IMR-90 (cell line): ENCODE measurements around the gene SNX7. TPM values are rescaled to one million over a fixed set of nuclear protein-coding genes. Genes with fewer than 3 reads are reported as not detected.

ENCODE experiments used
- ATAC-seq: fragments of 200-7000 bp; cut with Tn5 transposase; 2 replicates; pipeline ENCODE4 v1.9.1; 2020; ENCODE audit warnings: low read depth, mild to moderate bottlenecking, moderate library complexity
- BruUV-seq: library from RNA; stranded (reverse); fragments of 400-500 nt; replicated peaks from 2 replicates; lab custom pipeline; 2021; lab: Mats Ljungman, UMichigan
- CTCF ChIA-PET: fragments of 300-600 bp; formaldehyde crosslinking; extraction: SDS; loops from one replicate; lab custom pipeline; 2021; ENCODE audit warnings: antibody characterized with exemption; lab: Yijun Ruan, JAX
- POLR2A ChIA-PET: fragments of 300-600 bp; sonication (Branson Sonifier 250); formaldehyde crosslinking; loops from one replicate; lab custom pipeline; 2022; ENCODE audit warnings: antibody characterized with exemption; ENCODE audit not compliant: unreplicated experiment; lab: Charles Lee
- DNase-seq: peaks from one replicate; pipeline ENCODE4 v3.0.0; 2013
- H2AFZ ChIP-seq: replicated peaks from 2 replicates; pipeline ENCODE3; 2013; ENCODE audit warnings: low read length, mild to moderate bottlenecking; ENCODE audit not compliant: poor library complexity
- H2AK5ac ChIP-seq: 2 replicates; pipeline ENCODE4 v1.6.1; 2013; ENCODE audit warnings: low read depth, low read length, inconsistent platforms
- H2AK9ac ChIP-seq: replicated peaks from 2 replicates; pipeline ENCODE3; 2013; ENCODE audit warnings: mild to moderate bottlenecking, low read depth, low read length, moderate library complexity; ENCODE audit not compliant: poor library complexity
- H2BK120ac ChIP-seq: 2 replicates; pipeline ENCODE4 v1.6.1; 2013; ENCODE audit warnings: low read depth, low read length, inconsistent platforms
- H2BK15ac ChIP-seq: 3 replicates; pipeline ENCODE4 v1.6.1; 2013; ENCODE audit warnings: low read depth, low read length, inconsistent platforms
- H2BK20ac ChIP-seq: 2 replicates; pipeline ENCODE4 v1.6.1; 2013; ENCODE audit warnings: low read depth, mild to moderate bottlenecking, inconsistent platforms, low read length, moderate library complexity
- H2BK5ac ChIP-seq: 2 replicates; pipeline ENCODE4 v1.6.1; 2013; ENCODE audit warnings: mild to moderate bottlenecking, low read depth, low read length, inconsistent platforms; ENCODE audit not compliant: poor library complexity, severe bottlenecking
- H3K14ac ChIP-seq: replicated peaks from 2 replicates; pipeline ENCODE4 v1.6.1; 2013; ENCODE audit warnings: low read depth, low read length, inconsistent platforms
- H3K18ac ChIP-seq: 2 replicates; pipeline ENCODE4 v1.6.1; 2013; ENCODE audit warnings: low read depth, low read length, control low read depth
- H3K23ac ChIP-seq: 2 replicates; pipeline ENCODE4 v1.6.1; 2013; ENCODE audit warnings: low read depth, low read length, inconsistent platforms
- H3K27ac ChIP-seq: 2 replicates; pipeline ENCODE4 v1.5.1; 2013; ENCODE audit warnings: mild to moderate bottlenecking, control low read depth, low read length; ENCODE audit not compliant: insufficient read depth
- H3K27me3 ChIP-seq: 2 replicates; pipeline ENCODE4 v1.6.1; 2013; ENCODE audit warnings: low read length; ENCODE audit not compliant: control insufficient read depth, insufficient read depth
- H3K36me3 ChIP-seq: 2 replicates; pipeline ENCODE4 v1.6.1; 2013; ENCODE audit warnings: low read length, mixed read lengths; ENCODE audit not compliant: control insufficient read depth, insufficient read depth
- H3K4ac ChIP-seq: 2 replicates; pipeline ENCODE4 v1.6.1; 2013; ENCODE audit warnings: low read depth, low read length, inconsistent platforms
- H3K4me1 ChIP-seq: 2 replicates; pipeline ENCODE4 v1.6.1; 2013; ENCODE audit warnings: low read length, mixed read lengths; ENCODE audit not compliant: control insufficient read depth, insufficient read depth
- H3K4me2 ChIP-seq: 2 replicates; pipeline ENCODE4 v1.6.1; 2013; ENCODE audit warnings: low read depth, mild to moderate bottlenecking, control low read depth, low read length, moderate library complexity
- H3K4me3 ChIP-seq: 2 replicates; pipeline ENCODE4 v1.5.1; 2013; ENCODE audit warnings: low read depth, mild to moderate bottlenecking, control low read depth, low read length, moderate library complexity; ENCODE audit not compliant: insufficient read depth
- H3K56ac ChIP-seq: 2 replicates; pipeline ENCODE4 v1.6.1; 2013; ENCODE audit warnings: low read length, inconsistent platforms; ENCODE audit not compliant: insufficient read depth; ENCODE audit errors: extremely low read depth
- H3K79me1 ChIP-seq, 2 experiments: 2 replicates each; pipeline ENCODE4 v1.6.1; 2013; ENCODE audit warnings: low read length in 2 of 2, inconsistent platforms in 1 of 2, low read depth in 1 of 2
- H3K9ac ChIP-seq: 2 replicates; pipeline ENCODE4 v1.6.1; 2013; ENCODE audit warnings: low read depth, low read length, control low read depth
- H3K9me1 ChIP-seq: 2 replicates; pipeline ENCODE4 v1.6.1; 2013; ENCODE audit warnings: low read length, inconsistent platforms; ENCODE audit not compliant: insufficient read depth
- H3K9me3 ChIP-seq: 2 replicates; pipeline ENCODE4 v1.6.1; 2013; ENCODE audit warnings: low read length; ENCODE audit not compliant: control insufficient read depth, insufficient read depth
- H4K20me1 ChIP-seq: 2 replicates; pipeline ENCODE4 v1.6.1; 2013; ENCODE audit warnings: low read length, inconsistent platforms; ENCODE audit not compliant: insufficient read depth
- H4K5ac ChIP-seq: 2 replicates; pipeline ENCODE4 v1.6.1; 2013; ENCODE audit warnings: mild to moderate bottlenecking, low read depth, low read length, control low read depth
- H4K8ac ChIP-seq, 2 experiments: 2 replicates each; pipeline ENCODE4 v1.6.1; 2013; ENCODE audit warnings: low read depth in 2 of 2, low read length in 2 of 2, control low read depth in 1 of 2, inconsistent platforms in 1 of 2
- H4K91ac ChIP-seq: 2 replicates; pipeline ENCODE4 v1.6.1; 2013; ENCODE audit warnings: low read depth, low read length, inconsistent platforms; ENCODE audit not compliant: insufficient read depth
- CEBPB ChIP-seq: IDR thresholded peaks from 2 replicates; pipeline ENCODE4 v1.6.1; 2012; ENCODE audit warnings: low read depth, low read length, improper control_type of control experiment
- CHD1 ChIP-seq: IDR thresholded peaks from 2 replicates; pipeline ENCODE4 v1.6.1; 2012; ENCODE audit warnings: low read depth, low read length, improper control_type of control experiment
- FOS ChIP-seq: fragments of 150-350 bp; IDR thresholded peaks from 2 replicates; pipeline ENCODE4 v1.6.1; 2016; ENCODE audit warnings: low read depth, low read length
- MAFK ChIP-seq: IDR thresholded peaks from 2 replicates; pipeline ENCODE4 v1.6.1; 2012; ENCODE audit warnings: low read depth, low read length, improper control_type of control experiment
- MAZ ChIP-seq: IDR thresholded peaks from 2 replicates; pipeline ENCODE4 v1.6.1; 2012; ENCODE audit warnings: low read depth, mild to moderate bottlenecking, low read length, improper control_type of control experiment, moderate library complexity, borderline replicate concordance
- MXI1 ChIP-seq: IDR thresholded peaks from 2 replicates; pipeline ENCODE4 v1.6.1; 2012; ENCODE audit warnings: low read depth, mild to moderate bottlenecking, low read length, moderate library complexity, borderline replicate concordance
- POLR2A ChIP-seq: IDR thresholded peaks from 2 replicates; pipeline ENCODE4 v1.6.1; 2012; ENCODE audit warnings: mild to moderate bottlenecking, low read depth, low read length
- RAD21 ChIP-seq: IDR thresholded peaks from 2 replicates; pipeline ENCODE4 v1.6.1; 2012; ENCODE audit warnings: low read length, improper control_type of control experiment
- RCOR1 ChIP-seq: IDR thresholded peaks from 2 replicates; pipeline ENCODE4 v1.6.1; 2012; ENCODE audit warnings: mild to moderate bottlenecking, low read length, improper control_type of control experiment; ENCODE audit not compliant: insufficient replicate concordance
- RFX5 ChIP-seq: IDR thresholded peaks from 2 replicates; pipeline ENCODE4 v1.8.0; 2012; ENCODE audit warnings: low read depth, mild to moderate bottlenecking, low read length, moderate library complexity
- WGBS, 2 experiments: methylation state at CpG; one replicate each; pipeline versions ENCODE4 v1.1.5 to v1.1.7; 2013; ENCODE audit warnings: missing lambda C conversion rate in 2 of 2; ENCODE audit not compliant: insufficient read length in 1 of 2; ENCODE audit errors: extremely low coverage in 2 of 2; 5-methylcytosine and 5-hydroxymethylcytosine counted together
- dilution Hi-C: fragments of 300-500 bp; cut with HindIII; formaldehyde crosslinking; loops from one replicate; pipeline ENCODE4 v1.14.3; 2018; ENCODE audit warnings: low sequenced_read_pairs; ENCODE audit not compliant: unreplicated experiment
- in situ Hi-C: fragments of 300-500 bp; cut with MboI; formaldehyde crosslinking; loops from 3 replicates; pipeline ENCODE4 v1.14.3; 2019; ENCODE audit warnings: low sequenced_read_pairs, inconsistent platforms, mixed read lengths
- intact Hi-C: fragments of 100-400 bp; cut with micrococcal nuclease; formaldehyde crosslinking; loops from 2 replicates; pipeline ENCODE4 v1.10.0; 2022
- polyA plus RNA-seq, 3 experiments: library from polyadenylated mRNA; depleted of rRNA; stranded (reverse); fragments of >200 nt; gene quantifications; 2 replicates each; pipeline ENCODE4 v1.2.3, GENCODE V29; 2012; ENCODE audit warnings: low replicate concordance in 1 of 3
- total RNA-seq: library from RNA; depleted of rRNA; stranded (reverse); fragments of >200 nt; gene quantifications from 2 replicates; pipeline ENCODE4 v1.2.3, GENCODE V29; 2012
- TF ChIP-seq, protein P1 (sequence below): fragments of 150-350 bp; IDR thresholded peaks from 2 replicates; pipeline ENCODE4 v1.6.1; 2017; ENCODE audit warnings: mild to moderate bottlenecking, antibody characterized with exemption, low read length, low read depth
- TF ChIP-seq, protein P2 (sequence below): fragments of 150-350 bp; IDR thresholded peaks from 2 replicates; pipeline ENCODE4 v1.6.1; 2016; ENCODE audit warnings: low read depth, mild to moderate bottlenecking, low read length, moderate library complexity, borderline replicate concordance
- TF ChIP-seq, protein P3 (sequence below): conservative IDR thresholded peaks from 2 replicates; pipeline ENCODE4 v1.5.1; 2012; ENCODE audit warnings: mild to moderate bottlenecking, low read depth, low read length, improper control_type of control experiment

Gene SNX7
- total and polyA plus RNA-seq, 2 of the 4 experiments (the other 2 are of a cell fraction): 22.5 to 24.4 TPM

DNA sequence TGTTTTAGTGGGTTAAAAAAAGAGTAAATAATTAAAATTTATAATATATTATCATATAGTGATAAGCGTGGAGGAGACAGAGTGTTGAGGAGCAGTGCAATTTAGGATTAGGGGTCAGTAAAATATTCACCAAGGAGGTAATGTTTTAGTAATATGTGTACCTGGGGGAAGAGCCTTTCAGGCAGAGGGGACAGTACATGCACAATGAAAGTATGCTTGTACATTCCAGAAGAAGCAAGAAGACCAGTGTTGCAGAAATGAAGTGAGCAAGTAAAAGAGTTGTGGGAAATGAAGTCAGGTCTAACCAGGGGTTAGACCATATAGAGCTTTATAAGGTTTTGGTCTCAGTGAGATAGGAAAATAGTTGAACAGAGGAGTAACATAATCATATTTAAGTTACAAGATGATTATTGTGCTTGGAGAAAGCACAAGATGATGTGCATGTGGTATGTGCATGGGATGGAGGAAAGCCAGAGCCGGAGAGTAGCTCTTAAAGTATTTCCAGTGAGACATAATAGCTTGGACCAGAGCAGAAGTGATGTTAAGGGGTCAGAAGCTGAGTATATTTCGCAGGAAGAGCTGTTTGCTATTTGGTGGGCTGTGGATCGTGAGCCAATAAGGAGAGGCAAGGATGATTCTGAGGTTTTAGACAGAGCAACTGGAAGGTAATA, 44.8 kb downstream of the SNX7 start:
- BruUV-seq: no TSS peak
- H3K4me3 ChIP-seq: no peak overlapping the region
- no peak overlapping the region for H2AK5ac ChIP-seq
- H3K27ac ChIP-seq: no peak overlapping the region
- in situ Hi-C loops (no loop called here), dilution Hi-C loops (no loop called here), intact Hi-C loops (no loop called here)
- H4K8ac ChIP-seq: no peak overlapping the region
- H3K14ac ChIP-seq: no peak overlapping the region
- H3K56ac ChIP-seq: no peak overlapping the region
- ATAC-seq (peak; percentile 57), DNase-seq (peak; percentile 80)
- no peak overlapping the region for H3K23ac ChIP-seq
- no peak overlapping the region for H2AFZ ChIP-seq
- POLR2A ChIA-PET: no interaction called here
- H3K79me1 ChIP-seq: no peaks in the 10 kb centered on the region
- no peak overlapping the region for H2BK120ac ChIP-seq
- H3K4me1 ChIP-seq: peaks cover 5% of the 10 kb centered on the region; the same call in 1 of the 2 replicates
- TF ChIP-seq MXI1 (no peak), CEBPB (no peak), RCOR1 (no peak), MAZ (no peak), MAFK (no peak), POLR2A (no peak), RFX5 (no peak), CHD1 (no peak), FOS (no peak), RAD21 (no peak)
- TF ChIP-seq, protein P1, sequence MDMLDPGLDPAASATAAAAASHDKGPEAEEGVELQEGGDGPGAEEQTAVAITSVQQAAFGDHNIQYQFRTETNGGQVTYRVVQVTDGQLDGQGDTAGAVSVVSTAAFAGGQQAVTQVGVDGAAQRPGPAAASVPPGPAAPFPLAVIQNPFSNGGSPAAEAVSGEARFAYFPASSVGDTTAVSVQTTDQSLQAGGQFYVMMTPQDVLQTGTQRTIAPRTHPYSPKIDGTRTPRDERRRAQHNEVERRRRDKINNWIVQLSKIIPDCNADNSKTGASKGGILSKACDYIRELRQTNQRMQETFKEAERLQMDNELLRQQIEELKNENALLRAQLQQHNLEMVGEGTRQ: no peak
- TF ChIP-seq, protein P2, sequence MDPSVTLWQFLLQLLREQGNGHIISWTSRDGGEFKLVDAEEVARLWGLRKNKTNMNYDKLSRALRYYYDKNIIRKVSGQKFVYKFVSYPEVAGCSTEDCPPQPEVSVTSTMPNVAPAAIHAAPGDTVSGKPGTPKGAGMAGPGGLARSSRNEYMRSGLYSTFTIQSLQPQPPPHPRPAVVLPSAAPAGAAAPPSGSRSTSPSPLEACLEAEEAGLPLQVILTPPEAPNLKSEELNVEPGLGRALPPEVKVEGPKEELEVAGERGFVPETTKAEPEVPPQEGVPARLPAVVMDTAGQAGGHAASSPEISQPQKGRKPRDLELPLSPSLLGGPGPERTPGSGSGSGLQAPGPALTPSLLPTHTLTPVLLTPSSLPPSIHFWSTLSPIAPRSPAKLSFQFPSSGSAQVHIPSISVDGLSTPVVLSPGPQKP: no peak
- TF ChIP-seq, protein P3, sequence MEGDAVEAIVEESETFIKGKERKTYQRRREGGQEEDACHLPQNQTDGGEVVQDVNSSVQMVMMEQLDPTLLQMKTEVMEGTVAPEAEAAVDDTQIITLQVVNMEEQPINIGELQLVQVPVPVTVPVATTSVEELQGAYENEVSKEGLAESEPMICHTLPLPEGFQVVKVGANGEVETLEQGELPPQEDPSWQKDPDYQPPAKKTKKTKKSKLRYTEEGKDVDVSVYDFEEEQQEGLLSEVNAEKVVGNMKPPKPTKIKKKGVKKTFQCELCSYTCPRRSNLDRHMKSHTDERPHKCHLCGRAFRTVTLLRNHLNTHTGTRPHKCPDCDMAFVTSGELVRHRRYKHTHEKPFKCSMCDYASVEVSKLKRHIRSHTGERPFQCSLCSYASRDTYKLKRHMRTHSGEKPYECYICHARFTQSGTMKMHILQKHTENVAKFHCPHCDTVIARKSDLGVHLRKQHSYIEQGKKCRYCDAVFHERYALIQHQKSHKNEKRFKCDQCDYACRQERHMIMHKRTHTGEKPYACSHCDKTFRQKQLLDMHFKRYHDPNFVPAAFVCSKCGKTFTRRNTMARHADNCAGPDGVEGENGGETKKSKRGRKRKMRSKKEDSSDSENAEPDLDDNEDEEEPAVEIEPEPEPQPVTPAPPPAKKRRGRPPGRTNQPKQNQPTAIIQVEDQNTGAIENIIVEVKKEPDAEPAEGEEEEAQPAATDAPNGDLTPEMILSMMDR: no peak
- peaks cover 3% of the 10 kb centered on the region; the same call in 1 of the 2 replicates for H3K36me3 ChIP-seq
- H3K18ac ChIP-seq: no peak overlapping the region
- CTCF ChIA-PET: no interaction called here
- no peaks in the 10 kb centered on the region for H4K20me1 ChIP-seq
- H2AK9ac ChIP-seq: no peak overlapping the region
- no peak overlapping the region for H4K5ac ChIP-seq
- no peaks in the 10 kb centered on the region for H3K9me3 ChIP-seq
- H4K91ac ChIP-seq: no peak overlapping the region
- WGBS, 2 experiments: 88% methylated on average over 3 of the region's 4 CpGs; no CpG with 5 or more reads in 1 of the 2 experiments
- no peak overlapping the region for H3K9ac ChIP-seq
- no peaks in the 10 kb centered on the region; the same call in 1 of the 2 replicates for H3K9me1 ChIP-seq
- no peak overlapping the region for H2BK20ac ChIP-seq
- no peak overlapping the region for H2BK15ac ChIP-seq
- H3K27me3 ChIP-seq: no peaks in the 10 kb centered on the region
- H2BK5ac ChIP-seq: no peak overlapping the region
- H3K4ac ChIP-seq: no peak overlapping the region
- H3K4me2 ChIP-seq: no peak overlapping the region
